ENCODE data around the gene TMEM106C.

The TMEM106C gene

GRCh38 chr12:47979686-47980085 lies 16.3 kb downstream of the TMEM106C start:
- no peak for DNase-seq (ENCODE audit: low read depth)

GRCh38 chr12:47980197-47980596 lies 16.8 kb downstream of the TMEM106C start:
- DNase-seq (ENCODE audit: low read depth) = no peak

GRCh38 chr12:47980779-47981495 lies 17.5 kb downstream of the TMEM106C start:
- no peak for DNase-seq (ENCODE audit: low read depth)

- no peak for DNase-seq (ENCODE audit: low read depth)
Observed at GRCh38 chr12:47981496-47982260, 18.3 kb downstream of the TMEM106C start.

GRCh38 chr12:47982311-47982710 lies 18.9 kb downstream of the TMEM106C start:
- no peak for DNase-seq (ENCODE audit: low read depth)

GRCh38 chr12:47982770-47983169 lies 19.4 kb downstream of the TMEM106C start:
- DNase-seq (ENCODE audit: low read depth) = no peak

- DNase-seq (ENCODE audit: low read depth) = no peak
Observed at GRCh38 chr12:47983541-47984115, 20.2 kb downstream of the TMEM106C start.

- DNase-seq (ENCODE audit: low read depth) = no peak
Observed at GRCh38 chr12:47984331-47984801, 21.0 kb downstream of the TMEM106C start.

GRCh38 chr12:47985596-47986290 lies 22.3 kb downstream of the TMEM106C start:
- DNase-seq (ENCODE audit: low read depth) = no peak

- DNase-seq (ENCODE audit: low read depth) = no peak
Observed at GRCh38 chr12:47986291-47986660, 22.9 kb downstream of the TMEM106C start.

GRCh38 chr12:47986832-47987231 lies 23.4 kb downstream of the TMEM106C start:
- DNase-seq (ENCODE audit: low read depth) = no peak

GRCh38 chr12:47987411-47988072 lies 24.1 kb downstream of the TMEM106C start:
- peak; percentile 35 for DNase-seq (ENCODE audit: low read depth)

- peak; percentile 46 for DNase-seq (ENCODE audit: low read depth)
Observed at GRCh38 chr12:47988073-47989022, 25.0 kb downstream of the TMEM106C start.

GRCh38 chr12:47989023-47989417 lies 25.6 kb downstream of the TMEM106C start:
- no peak for DNase-seq (ENCODE audit: low read depth)

- no peak for DNase-seq (ENCODE audit: low read depth)
Observed at GRCh38 chr12:47989666-47990065, 26.3 kb downstream of the TMEM106C start.

- DNase-seq (ENCODE audit: low read depth) = peak; percentile 25
Observed at GRCh38 chr12:47990351-47991105, 27.1 kb downstream of the TMEM106C start.

GRCh38 chr12:47991106-47992061 lies 28.0 kb downstream of the TMEM106C start:
- DNase-seq (ENCODE audit: low read depth) = no peak

GRCh38 chr12:47992776-47993175 lies 29.4 kb downstream of the TMEM106C start:
- DNase-seq (ENCODE audit: low read depth) = no peak

- DNase-seq (ENCODE audit: low read depth) = no peak
Observed at GRCh38 chr12:47993491-47993890, 30.1 kb downstream of the TMEM106C start.
